ENCODE measurements around the gene GMPS.

GRCh38 chr3:155908605-155909004 is 38.2 kb downstream of the GMPS start:
- TF ChIP-seq EZH2phosphoT487 (IDR thresholded peaks at IDR 0.05; ENCODE audit: insufficient read depth, low read depth) (no peak), EZH2 (IDR thresholded peaks at IDR 0.05; ENCODE audit: insufficient read depth, poor library complexity, severe bottlenecking) (no peak)

Measured in GM23248 (cell line).